Measurements from ENCODE around the gene PRMT1.
"Not testable (repeated sequence)": the region's sequence is repeated elsewhere in the genome, so short reads cannot be mapped to it uniquely, and the experiment has no call there.

Gene PRMT1

GRCh38 chr19:49677231-49677900, at the start of gene PRMT1:
TSS of gene PRMT1 (plus strand) at chr19:49677271. CDS start at chr19:49677281, 10 bp downstream.
- intact Hi-C loops (cut with DNase I): loop anchor here (5.0 kb wide), 2 partner anchors 35 to 85 kb away; partner anchors contain the start of genes PRR12, RRAS and SCAF1
- peak in 2 of 10 donors; percentile 32 to 86 for DNase-seq

GRCh38 chr19:49629659-49630058, 47.4 kb upstream of the PRMT1 start:
- DNase-seq: no peak
- intact Hi-C loops (cut with DNase I): no loop called here

- intact Hi-C loops (cut with DNase I): no loop called here
- DNase-seq: no peak
Observed at GRCh38 chr19:49631014-49631588, 46.0 kb upstream of the PRMT1 start.

GRCh38 chr19:49631610-49632192, 45.4 kb upstream of the PRMT1 start:
- intact Hi-C loops (cut with DNase I): no loop called here
- no peak for DNase-seq

- intact Hi-C loops (cut with DNase I): no loop called here
- no peak for DNase-seq
Observed at GRCh38 chr19:49632576-49632975, 44.5 kb upstream of the PRMT1 start.

GRCh38 chr19:49633273-49633672, 43.8 kb upstream of the PRMT1 start:
- intact Hi-C loops (cut with DNase I); DNase-seq: not testable (repeated sequence)

- DNase-seq: no peak
- intact Hi-C loops (cut with DNase I): no loop called here
Observed at GRCh38 chr19:49635530-49636232, 41.4 kb upstream of the PRMT1 start.

GRCh38 chr19:49636233-49636932, 40.7 kb upstream of the PRMT1 start:
- no peak for DNase-seq
- intact Hi-C loops (cut with DNase I): no loop called here

- intact Hi-C loops (cut with DNase I): no loop called here
- DNase-seq: no peak
Observed at GRCh38 chr19:49637821-49638738, 39.0 kb upstream of the PRMT1 start.

GRCh38 chr19:49639401-49640112, 37.5 kb upstream of the PRMT1 start:
- no peak for DNase-seq
- intact Hi-C loops (cut with DNase I): loop anchor here (2.0 to 5.0 kb wide), 2 partner anchors 38 to 47 kb away; partner anchors contain the start of gene PRMT1

- DNase-seq: peak; percentile 95 to 100 (median 99)
- intact Hi-C loops (cut with DNase I): loop anchor here (2.0 to 5.0 kb wide), 2 partner anchors 37 to 48 kb away; partner anchors contain the start of gene PRMT1
Observed at GRCh38 chr19:49640113-49640898, 36.8 kb upstream of the PRMT1 start, which contains the start of gene RRAS. TSS of gene RRAS (minus strand) at chr19:49640143. CDS start at chr19:49640098, 45 bp downstream.

GRCh38 chr19:49641688-49642491, 35.2 kb upstream of the PRMT1 start, which contains the start of gene SCAF1:
TSS of gene SCAF1 (plus strand) at chr19:49642209. CDS start at chr19:49645027, 2,818 bp downstream.
- intact Hi-C loops (cut with DNase I): loop anchor here (2.0 to 5.0 kb wide), 3 partner anchors 23 to 49 kb away; partner anchors contain the start of genes BCL2L12, IRF3 and PRMT1
- DNase-seq: peak; percentile 98 to 100 (median 99)

GRCh38 chr19:49642492-49643035, 34.5 kb upstream of the PRMT1 start:
- DNase-seq: no peak
- intact Hi-C loops (cut with DNase I): loop anchor here (2.0 to 5.0 kb wide), 2 partner anchors 22 to 35 kb away; partner anchors contain the start of genes BCL2L12, IRF3 and PRMT1

GRCh38 chr19:49643466-49643865, 33.6 kb upstream of the PRMT1 start:
- intact Hi-C loops (cut with DNase I): loop anchor here (2.0 to 5.0 kb wide), 2 partner anchors 21 to 34 kb away; partner anchors contain the start of genes BCL2L12, IRF3 and PRMT1

GRCh38 chr19:49645592-49645991, 31.5 kb upstream of the PRMT1 start:
- intact Hi-C loops (cut with DNase I): no loop called here
- DNase-seq: no peak

More at GRCh38 chr19:49643466-49643865, 33.6 kb upstream of the PRMT1 start:
- DNase-seq: no peak

- intact Hi-C loops (cut with DNase I): no loop called here
- no peak for DNase-seq
Observed at GRCh38 chr19:49645995-49646394, 31.1 kb upstream of the PRMT1 start.

All from posterior cingulate gyrus (tissue), 11 donors.